HepG2 (cell line): Measurements from ENCODE around the gene TRMT2A. TPM values are rescaled to one million over a fixed set of nuclear protein-coding genes. Genes with fewer than 3 reads are reported as not detected.

ENCODE experiments used
- BRCA1 ChIP-seq: sonication (generic); formaldehyde crosslinking; IDR thresholded peaks from 2 replicates; pipeline ENCODE4 v1.4.0; 2020; ENCODE audit warnings: missing genetic modification reagents
- CSRNP1 ChIP-seq: sonication (generic); formaldehyde crosslinking; IDR thresholded peaks from 2 replicates; pipeline ENCODE4 v1.8.1; 2023; ENCODE audit warnings: mild to moderate bottlenecking, missing genetic modification reagents
- GABPB1 ChIP-seq: IDR thresholded peaks from 2 replicates; pipeline ENCODE4 v1.6.1; 2016; ENCODE audit warnings: mild to moderate bottlenecking, missing genetic modification reagents, moderate library complexity, missing compliant biosample characterization
- IRF2 ChIP-seq: IDR thresholded peaks from 2 replicates; pipeline ENCODE4 v1.6.1; 2018; ENCODE audit warnings: missing genetic modification reagents, missing compliant biosample characterization
- JARID2 ChIP-seq: sonication (generic); formaldehyde crosslinking; IDR thresholded peaks from 2 replicates; pipeline ENCODE4 v1.8.1; 2023; ENCODE audit warnings: missing genetic modification reagents, inconsistent platforms; ENCODE audit not compliant: insufficient replicate concordance
- KDM2A ChIP-seq: sonication (generic); formaldehyde crosslinking; IDR thresholded peaks from 2 replicates; pipeline ENCODE4 v1.4.0; 2020; ENCODE audit warnings: low read depth, missing genetic modification reagents, borderline replicate concordance
- MEF2D ChIP-seq: sonication (generic); formaldehyde crosslinking; IDR thresholded peaks from 2 replicates; pipeline ENCODE4 v1.5.1; 2020; ENCODE audit warnings: mild to moderate bottlenecking, missing genetic modification reagents
- PCBP2 ChIP-seq: fragments of 200-400 bp; formaldehyde crosslinking; optimal IDR thresholded peaks from 2 replicates; pipeline ENCODE3; 2018; ENCODE audit warnings: low read length, low read depth; ENCODE audit not compliant: poor library complexity, severe bottlenecking
- PHF8 ChIP-seq: sonication (generic); formaldehyde crosslinking; IDR thresholded peaks from 2 replicates; pipeline ENCODE4 v1.5.0; 2020; ENCODE audit warnings: missing genetic modification reagents
- RBFOX2 ChIP-seq: fragments of 200-400 bp; formaldehyde crosslinking; IDR thresholded peaks from 2 replicates; pipeline ENCODE4 v1.6.1; 2017; ENCODE audit warnings: low read depth, mild to moderate bottlenecking, low read length
- REL ChIP-seq: sonication (generic); formaldehyde crosslinking; conservative IDR thresholded peaks from 2 replicates; pipeline ENCODE4 v1.8.0; 2022; ENCODE audit warnings: mild to moderate bottlenecking, missing genetic modification reagents, moderate library complexity
- SALL1 ChIP-seq: sonication (generic); formaldehyde crosslinking; IDR thresholded peaks from 2 replicates; pipeline ENCODE4 v1.8.0; 2022; ENCODE audit warnings: mild to moderate bottlenecking, missing genetic modification reagents
- SMAD3 ChIP-seq: sonication (generic); formaldehyde crosslinking; IDR thresholded peaks from 2 replicates; pipeline ENCODE4 v1.4.0; 2020; ENCODE audit warnings: missing genetic modification reagents
- SNRNP70 ChIP-seq: fragments of 200-400 bp; formaldehyde crosslinking; IDR thresholded peaks from 2 replicates; pipeline ENCODE4 v1.6.1; 2017; ENCODE audit warnings: mild to moderate bottlenecking, low read depth, low read length, moderate library complexity
- SP5 ChIP-seq: IDR thresholded peaks from 2 replicates; pipeline ENCODE4 v1.6.1; 2016; ENCODE audit warnings: low read depth, borderline replicate concordance
- SRY ChIP-seq: sonication (generic); formaldehyde crosslinking; IDR thresholded peaks from 2 replicates; pipeline ENCODE4 v1.8.0; 2022; ENCODE audit warnings: mild to moderate bottlenecking, missing genetic modification reagents
- TEAD2 ChIP-seq: sonication (generic); formaldehyde crosslinking; IDR thresholded peaks from 2 replicates; pipeline ENCODE4 v1.9.0; 2021; ENCODE audit warnings: missing genetic modification reagents
- YEATS4 ChIP-seq: sonication (generic); formaldehyde crosslinking; IDR thresholded peaks from 2 replicates; pipeline ENCODE4 v1.4.0; 2020; ENCODE audit warnings: missing genetic modification reagents, borderline replicate concordance
- ZFP41 ChIP-seq: sonication (generic); formaldehyde crosslinking; IDR thresholded peaks from 2 replicates; pipeline ENCODE4 v1.4.0; 2020; ENCODE audit warnings: mild to moderate bottlenecking, missing genetic modification reagents, borderline replicate concordance
- ZFP91 ChIP-seq: sonication (generic); formaldehyde crosslinking; IDR thresholded peaks from 2 replicates; pipeline ENCODE4 v1.9.0; 2022; ENCODE audit warnings: missing genetic modification reagents, mild to moderate bottlenecking, borderline replicate concordance
- ZKSCAN8 ChIP-seq: IDR thresholded peaks from 2 replicates; pipeline ENCODE4 v1.6.1; 2016; ENCODE audit warnings: borderline replicate concordance, missing genetic modification reagents, missing compliant biosample characterization
- ZNF232 ChIP-seq: sonication (generic); formaldehyde crosslinking; IDR thresholded peaks from 2 replicates; pipeline ENCODE4 v1.4.0; 2020; ENCODE audit warnings: missing genetic modification reagents, borderline replicate concordance
- ZNF496 ChIP-seq: sonication (generic); formaldehyde crosslinking; IDR thresholded peaks from 2 replicates; pipeline ENCODE4 v1.8.1; 2023; ENCODE audit warnings: mild to moderate bottlenecking, moderate library complexity, missing genetic modification reagents; ENCODE audit not compliant: insufficient replicate concordance
- ZNF747 ChIP-seq: sonication (generic); formaldehyde crosslinking; IDR thresholded peaks from 2 replicates; pipeline ENCODE4 v1.8.1; 2023; ENCODE audit warnings: missing genetic modification reagents, mild to moderate bottlenecking, borderline replicate concordance
- ZNF777 ChIP-seq: sonication (generic); formaldehyde crosslinking; IDR thresholded peaks from 2 replicates; pipeline ENCODE4 v1.4.0; 2020; ENCODE audit warnings: missing genetic modification reagents
- polyA plus RNA-seq, 8 experiments: library from polyadenylated mRNA; depleted of rRNA in 3 of 8; stranded (reverse) in 7 of 8; unstranded in 1 of 8; fragments of >200 nt; fragmentation: Illumina TruSeq in 4 of 8; extraction: Trizol in 4 of 8; gene quantifications; 2 replicates each; pipeline versions ENCODE4 v1.2.1 to v1.2.3, GENCODE V29; 2011 to 2016; ENCODE audit warnings: low read depth in 4 of 8, missing spikeins in 1 of 8, mixed read lengths in 1 of 8; ENCODE audit not compliant: insufficient read depth in 1 of 8
- total RNA-seq, 5 experiments: library from RNA; depleted of rRNA; stranded (reverse); fragments of >200 nt; fragmentation: Illumina TruSeq; extraction: Trizol; gene quantifications; 2 replicates each; pipeline ENCODE4 v1.2.3, GENCODE V29; 2016; ENCODE audit warnings: low read depth in 1 of 5
- TF ChIP-seq, protein P1 (sequence below): sonication (generic); formaldehyde crosslinking; IDR thresholded peaks from 2 replicates; pipeline ENCODE4 v1.8.0; 2022; ENCODE audit warnings: missing genetic modification reagents, mild to moderate bottlenecking, borderline replicate concordance

TRMT2A gene
- total and polyA plus RNA-seq, 2 of the 13 experiments (the other 11 are each of a cell fraction or from before 2014, with no cell fraction given): 24.0 to 30.3 TPM

GRCh38 chr22:20130731-20131596, 13.9 kb upstream of the TRMT2A start (continued):
- 0 out of 2 replicates have a peak, but pooled peaks have one; percentile 34 for TF ChIP-seq CSRNP1 (CRISPR knock-in tag)
- no peak for TF ChIP-seq BRCA1
- TF ChIP-seq PHF8 (CRISPR knock-in tag): peak; percentile 54; the same call in 1 of the 2 replicates
- peak; percentile 75 for TF ChIP-seq KDM2A (CRISPR knock-in tag)
- no peak for TF ChIP-seq ZNF496
- TF ChIP-seq TEAD2 (CRISPR knock-in tag): no peak
- no peak for TF ChIP-seq JARID2 (CRISPR knock-in tag)
- TF ChIP-seq ZKSCAN8 (CRISPR knock-in tag): no peak
- no peak for TF ChIP-seq SNRNP70
- TF ChIP-seq RBFOX2: peak; percentile 59
- TF ChIP-seq ZFP91: peak; percentile 37; the same call in 1 of the 2 replicates
- TF ChIP-seq SMAD3 (CRISPR knock-in tag): no peak
- no peak for TF ChIP-seq ZNF232
- peak; percentile 27 for TF ChIP-seq SALL1 (CRISPR knock-in tag)
- no peak for TF ChIP-seq REL (CRISPR knock-in tag)
- TF ChIP-seq YEATS4 (CRISPR knock-in tag): 0 out of 2 replicates have a peak, but pooled peaks have one; percentile 11
- TF ChIP-seq ZNF777 (CRISPR knock-in tag): peak; percentile 81
- peak; percentile 26; the same call in 1 of the 2 replicates for TF ChIP-seq MEF2D (CRISPR knock-in tag)
- TF ChIP-seq, protein P1, sequence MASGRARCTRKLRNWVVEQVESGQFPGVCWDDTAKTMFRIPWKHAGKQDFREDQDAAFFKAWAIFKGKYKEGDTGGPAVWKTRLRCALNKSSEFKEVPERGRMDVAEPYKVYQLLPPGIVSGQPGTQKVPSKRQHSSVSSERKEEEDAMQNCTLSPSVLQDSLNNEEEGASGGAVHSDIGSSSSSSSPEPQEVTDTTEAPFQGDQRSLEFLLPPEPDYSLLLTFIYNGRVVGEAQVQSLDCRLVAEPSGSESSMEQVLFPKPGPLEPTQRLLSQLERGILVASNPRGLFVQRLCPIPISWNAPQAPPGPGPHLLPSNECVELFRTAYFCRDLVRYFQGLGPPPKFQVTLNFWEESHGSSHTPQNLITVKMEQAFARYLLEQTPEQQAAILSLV: peak; percentile 24; the same call in 1 of the 2 replicates
- TF ChIP-seq PCBP2: no peak
- peak; percentile 75; the same call in 1 of the 2 replicates for TF ChIP-seq SP5 (CRISPR knock-in tag)
- peak; percentile 92 for TF ChIP-seq GABPB1 (CRISPR knock-in tag)
- TF ChIP-seq ZNF747 (CRISPR knock-in tag): no peak
- 0 out of 2 replicates have a peak, but pooled peaks have one; percentile 44 for TF ChIP-seq SRY (CRISPR knock-in tag)
- TF ChIP-seq ZFP41 (CRISPR knock-in tag): no peak
- no peak for TF ChIP-seq IRF2 (CRISPR knock-in tag)
